GM18507 (cell line): ENCODE results near the gene CNGA1.
"Not testable (repeated sequence)": the region's sequence is repeated elsewhere in the genome, so short reads cannot be mapped to it uniquely, and the experiment has no call there.

Experiments
- DNase-seq: peaks from one replicate; pipeline ENCODE4 v3.0.0; 2011; ENCODE audit warnings: low read depth; ENCODE audit not compliant: insufficient read length; ENCODE audit errors: extremely low spot score
- FAIRE-seq: peaks from 2 replicates; lab custom pipeline; 2011; peaks lifted over from hg19 to GRCh38; lab: Jason Lieb, UNC

CNGA1 gene

DNA sequence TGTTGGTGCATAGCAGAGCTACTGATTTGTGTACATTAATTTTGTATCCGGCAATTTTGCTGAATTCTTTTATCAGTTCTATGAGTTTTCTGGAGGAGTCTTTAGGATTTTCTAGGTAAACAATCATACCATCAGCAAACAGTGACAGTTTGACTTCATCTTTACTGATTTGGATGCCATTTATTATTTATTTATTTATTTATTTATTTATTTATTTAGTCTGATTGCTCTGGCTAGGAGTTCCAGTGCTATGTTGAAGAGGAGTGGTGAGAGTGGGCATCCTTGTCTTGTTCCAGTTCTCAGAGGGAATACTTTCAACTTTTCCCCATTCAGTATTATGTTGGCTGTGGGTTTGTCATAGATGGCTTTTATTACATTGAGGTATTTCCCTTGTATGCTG, 24.0 kb downstream of the CNGA1 start:
- FAIRE-seq, DNase-seq: not testable (repeated sequence)

DNA sequence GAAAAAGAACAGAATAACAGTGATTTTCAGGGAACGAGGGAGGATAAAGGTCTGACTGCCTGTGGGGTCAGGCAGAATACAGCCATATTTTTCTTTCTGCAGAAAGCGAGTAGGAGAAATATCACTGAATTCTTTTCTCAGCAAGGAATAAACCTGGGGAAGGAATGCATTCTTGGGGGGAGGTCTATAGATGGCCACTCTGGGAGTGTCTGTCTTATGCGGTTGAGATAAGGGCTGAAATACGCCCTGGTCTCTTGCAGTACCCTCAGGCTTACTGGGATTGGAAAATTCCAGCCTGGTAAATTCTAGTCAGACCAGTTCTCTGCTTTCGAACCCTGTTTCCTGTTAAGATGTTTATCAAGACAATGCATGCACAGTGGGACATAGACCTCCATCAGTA, 26.3 kb downstream of the CNGA1 start:
- FAIRE-seq: no peak

GRCh38 chr4:47974566-47974965, 41.9 kb downstream of the CNGA1 start:
- no peak for FAIRE-seq

More for the DNA sequence above, 26.3 kb downstream of the CNGA1 start:
- no peak for DNase-seq

DNA sequence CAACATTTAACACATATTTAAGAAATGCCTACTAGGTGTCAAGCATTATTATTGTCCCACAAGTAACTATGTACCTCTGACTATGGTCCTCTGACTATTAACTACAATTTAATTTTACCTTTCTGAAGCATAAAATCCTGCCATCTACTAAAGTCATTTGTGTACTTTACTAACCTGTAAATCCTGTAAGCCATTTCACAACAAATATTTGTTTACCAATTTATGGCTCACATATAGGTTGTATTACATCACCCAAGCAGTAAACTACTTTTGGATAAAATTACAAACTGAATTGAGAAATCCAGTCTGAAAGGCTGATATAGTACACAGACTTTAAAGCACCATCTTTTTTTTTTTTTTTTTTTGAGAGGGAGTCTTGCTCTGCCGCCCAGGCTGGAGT, 43.8 kb downstream of the CNGA1 start:
- FAIRE-seq (no peak), DNase-seq (no peak)

More at GRCh38 chr4:47974566-47974965, 41.9 kb downstream of the CNGA1 start:
- DNase-seq: no peak

DNA sequence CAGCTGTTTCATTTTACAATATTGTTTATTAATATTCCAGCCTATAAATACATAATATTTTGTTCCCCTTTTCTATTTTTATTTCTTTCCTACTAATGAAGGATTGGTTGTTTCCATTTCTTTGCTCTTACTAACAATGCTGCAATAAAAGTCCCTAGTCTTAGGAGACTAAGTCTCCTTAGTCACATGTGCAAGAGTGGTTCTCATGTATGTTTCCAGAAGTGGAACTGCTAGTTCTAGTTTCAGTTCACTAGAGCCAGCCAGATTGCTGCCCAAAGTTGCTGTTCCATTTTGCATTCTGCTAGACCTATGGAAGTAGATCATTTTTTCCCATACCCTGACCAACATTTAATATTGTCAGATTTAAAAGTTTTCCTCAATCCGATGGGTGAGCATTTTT, 44.3 kb downstream of the CNGA1 start:
- FAIRE-seq: peak; percentile 70
- DNase-seq: no peak

GRCh38 chr4:47968847-47969246, 47.6 kb downstream of the CNGA1 start:
- FAIRE-seq (no peak), DNase-seq (no peak)

- no peak for FAIRE-seq
Observed at GRCh38 chr4:47954677-47955076, 61.8 kb downstream of the CNGA1 start.

DNA sequence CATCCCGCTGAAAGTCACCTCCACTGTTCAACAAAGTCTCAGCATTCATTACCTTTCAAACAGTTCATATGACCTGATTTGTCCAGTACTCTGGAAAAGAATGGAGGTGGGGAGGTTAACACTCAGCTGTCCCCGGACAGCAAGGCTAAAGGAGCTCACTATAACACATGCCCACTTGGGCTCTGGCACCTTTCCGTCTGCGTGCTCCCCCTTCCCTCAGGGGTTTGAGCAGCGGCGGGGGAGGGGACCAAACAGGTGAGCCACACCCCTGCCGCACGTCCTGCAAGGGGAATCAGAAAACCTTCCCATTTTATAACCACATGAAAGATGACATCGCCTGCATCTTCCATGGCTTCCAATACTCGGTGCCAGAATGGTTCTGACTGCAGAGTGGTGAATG, 62.2 kb downstream of the CNGA1 start:
- no peak for FAIRE-seq
- DNase-seq: no peak

More at GRCh38 chr4:47954677-47955076, 61.8 kb downstream of the CNGA1 start:
- DNase-seq: no peak

GRCh38 chr4:47945930-47946726, 70.4 kb downstream of the CNGA1 start:
- FAIRE-seq (no peak), DNase-seq (no peak)

DNA sequence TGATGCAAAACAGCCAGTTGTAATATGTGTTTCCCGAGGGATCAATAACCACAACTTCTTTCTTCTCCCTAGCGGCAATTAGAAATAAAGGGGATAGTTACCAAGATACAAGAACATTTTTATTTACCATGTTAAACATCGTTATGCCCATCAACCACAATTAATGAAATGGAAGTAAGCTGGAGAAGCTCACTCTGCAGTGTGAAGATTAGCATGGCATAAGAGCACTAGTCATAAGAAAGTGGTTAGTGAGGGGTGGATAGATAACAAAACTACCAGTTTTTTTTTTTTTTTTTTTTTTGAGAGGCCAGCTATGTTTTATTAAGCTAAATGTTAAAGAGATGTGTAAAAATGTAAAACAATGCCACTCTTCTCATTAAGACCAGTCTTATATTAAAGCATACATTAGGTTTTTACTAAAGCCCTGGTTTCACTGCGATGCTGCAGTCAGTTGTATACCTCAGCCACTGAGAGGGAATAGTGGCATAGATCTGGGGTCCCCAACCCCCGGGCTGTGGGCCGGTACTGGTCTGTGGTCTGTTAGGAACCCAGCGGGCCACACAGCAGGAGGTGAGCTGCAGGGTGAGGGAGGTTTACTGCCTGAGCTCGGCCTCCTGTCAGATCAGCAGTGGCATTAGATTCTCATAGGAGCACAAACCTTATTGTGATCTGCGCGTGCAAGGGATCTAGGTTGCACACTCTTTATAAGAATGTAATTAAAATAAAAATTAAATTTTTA, 74.2 kb downstream of the CNGA1 start:
- FAIRE-seq: no peak

DNA sequence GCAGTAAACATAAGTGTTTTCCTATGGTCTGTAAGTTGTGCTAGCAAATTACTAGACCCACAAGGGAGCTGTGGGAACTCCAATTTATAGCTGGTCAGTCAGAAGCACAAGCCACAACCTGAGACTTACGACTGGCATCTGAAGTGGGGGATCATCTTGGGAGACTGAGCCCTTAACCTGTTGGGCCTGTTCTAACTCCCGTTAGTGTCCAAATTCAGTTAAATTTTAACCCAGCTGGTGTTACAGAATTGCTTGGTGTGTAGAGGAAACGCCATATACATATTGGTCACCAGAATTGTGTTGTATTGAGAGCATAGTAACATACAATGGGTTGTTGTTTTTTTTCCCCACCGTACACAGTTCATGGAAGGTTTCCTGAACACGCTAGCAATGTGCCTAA, 77.0 kb downstream of the CNGA1 start:
- FAIRE-seq: no peak
- no peak for DNase-seq

More for the DNA sequence above, 74.2 kb downstream of the CNGA1 start:
- no peak for DNase-seq

- FAIRE-seq: no peak
- DNase-seq: no peak
Observed at GRCh38 chr4:47936336-47936735, 80.1 kb downstream of the CNGA1 start.

- no peak for DNase-seq
- peak; percentile 77 for FAIRE-seq
Observed at GRCh38 chr4:47933840-47934239, 82.6 kb downstream of the CNGA1 start.

DNA sequence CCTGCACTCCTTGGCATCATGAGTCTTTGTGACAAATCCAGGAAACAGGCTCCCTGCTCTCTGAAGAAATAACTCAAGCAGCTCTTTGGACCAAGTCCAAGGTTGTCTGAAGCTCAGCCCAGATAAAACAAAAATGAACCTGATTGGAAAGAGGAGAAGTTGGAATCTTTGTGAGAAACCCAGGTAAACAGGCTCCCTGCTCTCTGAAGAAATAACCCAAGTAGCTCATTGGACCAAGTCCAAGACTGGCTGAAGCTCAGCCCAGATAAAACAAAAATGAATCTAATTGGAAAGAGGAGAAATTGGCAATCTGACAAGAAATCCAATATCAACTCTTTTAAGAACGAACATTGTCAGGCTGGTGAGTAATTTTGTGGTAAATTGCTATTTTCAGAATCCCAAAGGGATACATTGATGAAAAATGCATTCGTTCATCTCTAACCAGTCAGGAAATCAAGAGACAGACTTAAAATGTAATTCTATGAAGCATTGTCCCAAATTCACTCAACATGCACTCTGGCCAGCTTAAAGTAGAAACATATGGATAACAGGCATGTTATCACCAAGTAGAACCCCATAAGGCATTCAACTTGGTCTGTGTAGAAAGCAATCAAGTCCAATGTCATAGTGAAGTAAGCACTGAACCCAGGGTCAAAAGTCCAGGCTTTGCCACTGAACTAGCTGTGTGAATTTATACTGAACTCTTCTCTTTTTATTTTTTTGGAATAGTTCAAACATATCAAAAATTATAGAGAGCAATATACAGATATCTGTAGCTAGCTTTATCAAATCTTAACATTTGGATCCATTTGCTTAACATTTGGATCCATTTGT, 85.3 kb downstream of the CNGA1 start:
- DNase-seq (no peak), FAIRE-seq (no peak)

- DNase-seq: no peak
Observed at GRCh38 chr4:47929682-47930201, 86.7 kb downstream of the CNGA1 start.

GRCh38 chr4:47926667-47927258, 89.7 kb downstream of the CNGA1 start:
- FAIRE-seq: peak; percentile 83
- DNase-seq: no peak

More at GRCh38 chr4:47929682-47930201, 86.7 kb downstream of the CNGA1 start:
- no peak for FAIRE-seq

DNA sequence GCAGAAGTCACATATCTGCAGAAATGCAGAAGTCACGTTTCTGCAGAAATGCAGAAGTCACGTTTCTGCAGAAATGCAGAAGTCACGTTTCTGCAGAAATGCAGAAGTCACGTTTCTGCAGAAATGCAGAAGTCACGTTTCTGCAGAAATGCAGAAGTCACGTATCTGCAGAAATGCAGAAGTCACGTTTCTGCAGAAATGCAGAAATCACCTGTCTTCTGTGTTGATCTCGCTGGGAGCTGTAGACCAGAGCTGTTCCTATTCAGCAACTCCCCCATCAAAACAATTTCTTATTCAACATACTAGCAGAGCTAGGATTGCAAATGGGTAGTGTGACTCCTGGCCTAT, 93.2 kb downstream of the CNGA1 start:
- DNase-seq, FAIRE-seq: not testable (repeated sequence)

DNA sequence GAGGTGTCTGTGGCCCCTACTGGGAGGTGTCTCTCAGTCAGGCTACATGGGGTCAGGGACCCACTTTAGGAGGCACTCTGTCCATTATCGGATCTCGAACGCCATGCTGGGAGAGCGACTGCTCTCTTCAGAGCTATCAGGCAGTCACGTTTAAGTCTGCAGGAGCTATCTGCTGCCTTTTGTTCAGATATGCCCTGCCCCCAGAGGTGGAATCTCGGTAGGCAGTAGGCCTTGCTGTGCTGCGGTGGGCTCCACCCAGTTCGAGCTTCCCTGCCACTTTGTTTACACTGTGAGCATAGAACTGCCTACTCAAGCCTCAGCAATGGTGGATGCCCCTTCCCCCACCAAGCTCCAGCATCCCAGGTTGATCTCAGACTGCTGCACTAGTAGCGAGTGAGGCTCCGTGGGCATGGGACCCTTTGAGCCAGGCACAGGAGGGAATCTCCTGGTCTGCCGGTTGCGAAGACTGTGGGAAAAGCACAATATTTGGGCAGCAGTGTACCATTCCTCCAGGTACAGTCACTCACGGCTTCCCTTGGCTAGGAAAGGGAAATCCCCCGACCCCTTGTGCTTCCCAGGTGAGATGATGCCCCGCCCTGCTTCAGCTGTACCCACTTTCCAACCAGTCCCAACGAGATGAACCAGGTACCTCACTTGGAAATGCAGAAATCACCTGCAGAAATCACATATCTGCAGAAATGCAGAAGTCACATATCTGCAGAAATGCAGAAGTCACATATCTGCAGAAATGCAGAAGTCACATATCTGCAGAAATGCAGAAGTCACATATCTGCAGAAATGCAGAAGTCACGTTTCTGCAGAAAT, 93.8 kb downstream of the CNGA1 start:
- DNase-seq, FAIRE-seq: not testable (repeated sequence)
